GM10266 (cell line): Measurements from ENCODE around the gene CD63.
"Not testable (repeated sequence)": the region's sequence is repeated elsewhere in the genome, so short reads cannot be mapped to it uniquely, and the experiment has no call there.

Experiments
- DNase-seq: peaks from one replicate; pipeline ENCODE4 v3.0.0; 2012; ENCODE audit errors: extremely low spot score
- CTCF ChIP-seq: IDR thresholded peaks from 2 replicates; pipeline ENCODE4 v1.5.1; 2012; ENCODE audit warnings: mild to moderate bottlenecking, low read depth; ENCODE audit not compliant: control insufficient read depth, insufficient read depth; ENCODE audit errors: missing control alignments

CD63 gene

DNA sequence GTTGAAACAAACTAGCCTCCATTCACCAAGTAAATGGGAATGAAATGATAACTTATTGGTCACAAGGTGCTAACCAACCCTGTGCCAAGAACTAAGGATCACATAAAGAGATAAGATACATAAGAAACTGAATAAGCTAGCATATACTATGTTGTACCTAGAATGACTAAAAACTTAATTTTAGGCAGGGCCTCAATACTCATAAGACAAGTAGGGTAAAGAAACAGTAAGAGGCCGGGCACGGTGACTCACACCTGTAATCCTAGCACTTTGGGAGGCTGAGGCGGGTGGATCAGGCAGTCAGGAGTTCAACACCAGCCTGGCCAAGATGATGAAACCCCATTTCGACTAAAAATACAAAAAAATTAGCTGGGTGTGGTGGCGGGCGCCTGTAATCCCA lies 31.9 kb upstream of the CD63 start:
- DNase-seq, result no peak
- no peak for TF ChIP-seq CTCF

DNA sequence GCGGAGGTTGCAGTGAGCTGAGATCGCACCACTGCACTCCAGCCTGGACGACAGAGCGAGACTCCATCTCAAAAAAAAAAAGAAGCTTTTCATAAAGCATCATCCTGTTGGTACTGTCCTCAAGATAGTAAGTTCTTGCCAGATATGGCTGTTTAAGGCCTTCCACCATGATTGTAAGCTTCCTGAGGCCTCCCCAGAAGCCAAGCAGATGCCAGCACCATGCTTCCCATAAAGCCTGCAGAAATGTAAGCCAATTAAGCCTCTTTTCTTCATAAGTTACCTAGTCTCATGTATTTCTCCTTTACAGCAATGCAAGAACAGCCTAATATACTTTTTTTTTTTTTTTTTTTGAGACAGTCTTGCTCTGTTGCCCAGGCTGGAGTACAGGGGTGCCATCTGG lies 29.8 kb upstream of the CD63 start:
- not testable (repeated sequence) for DNase-seq

DNA sequence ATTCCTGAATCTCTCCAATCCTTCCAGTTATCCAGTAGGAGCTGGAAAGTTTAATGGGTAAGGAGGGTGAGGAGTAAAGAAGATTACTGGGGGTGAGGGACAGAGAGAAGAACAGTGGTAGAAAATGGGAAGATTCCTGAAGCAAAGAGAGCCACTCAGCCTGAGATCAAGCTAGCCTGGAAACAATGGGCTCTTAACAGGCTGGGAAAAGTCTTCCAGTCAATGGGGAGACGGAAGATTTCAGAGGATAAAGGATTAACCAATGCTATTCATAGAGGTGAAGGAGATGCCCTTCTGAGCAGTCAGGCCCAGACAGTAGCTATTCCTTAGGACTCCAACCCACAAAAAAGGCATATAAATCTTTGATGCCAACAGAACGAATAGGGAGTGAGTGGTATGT lies 28.9 kb upstream of the CD63 start:
- DNase-seq, result no peak
- TF ChIP-seq CTCF, result no peak

DNA sequence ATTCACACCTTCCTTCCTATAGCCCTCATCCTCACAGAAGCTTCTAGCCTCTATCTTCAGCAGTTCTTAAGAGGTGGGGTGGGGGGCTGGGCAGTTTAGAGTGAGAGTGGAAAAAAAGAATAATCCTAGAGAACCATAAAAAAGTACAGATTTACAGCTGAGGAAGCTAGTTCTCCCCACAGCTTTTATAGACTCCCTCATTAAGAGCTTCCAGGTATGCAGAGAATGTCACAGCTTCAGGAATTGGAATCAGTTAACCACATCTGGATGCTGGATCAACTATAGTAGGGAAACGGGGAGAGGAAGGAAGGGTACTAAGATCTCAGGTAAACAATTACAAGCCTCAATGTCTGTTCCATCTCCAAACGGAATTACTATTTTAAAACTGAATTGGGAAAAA lies 26.4 kb upstream of the CD63 start:
- DNase-seq, result no peak

GRCh38 chr12:55748230-55748993 lies 19.6 kb upstream of the CD63 start:
- no peak for DNase-seq

More for the DNA sequence above, 26.4 kb upstream of the CD63 start:
- TF ChIP-seq CTCF, result no peak

GRCh38 chr12:55746913-55747231 lies 18.1 kb upstream of the CD63 start:
- DNase-seq, result no peak
- TF ChIP-seq CTCF, result no peak

More at GRCh38 chr12:55748230-55748993, 19.6 kb upstream of the CD63 start:
- TF ChIP-seq CTCF, result no peak

- TF ChIP-seq CTCF, result no peak
- DNase-seq, result no peak
These were observed 17.5 kb upstream of the CD63 start for GRCh38 chr12:55746174-55746912.
